Daoy (cell line): Measurements from ENCODE around the gene CDCA3. TPM values are rescaled to one million over a fixed set of nuclear protein-coding genes. Genes with fewer than 3 reads are reported as not detected.
A peak's percentile ranks its signal among the peaks of the same experiment; 100 is the strongest.

Source experiments
- DNase-seq: peaks from one replicate; pipeline ENCODE4 v3.0.0-alpha.2; 2015; ENCODE audit warnings: low read depth
- total RNA-seq: library from RNA; depleted of rRNA; stranded (reverse); fragments of >200 nt; shearing (Covaris generic); gene quantifications from 2 replicates; pipeline ENCODE4 v1.2.3, GENCODE V29; 2014; rRNA removed

Gene CDCA3
- total RNA-seq, 1 experiment from 2014 or later: 107 TPM

DNA sequence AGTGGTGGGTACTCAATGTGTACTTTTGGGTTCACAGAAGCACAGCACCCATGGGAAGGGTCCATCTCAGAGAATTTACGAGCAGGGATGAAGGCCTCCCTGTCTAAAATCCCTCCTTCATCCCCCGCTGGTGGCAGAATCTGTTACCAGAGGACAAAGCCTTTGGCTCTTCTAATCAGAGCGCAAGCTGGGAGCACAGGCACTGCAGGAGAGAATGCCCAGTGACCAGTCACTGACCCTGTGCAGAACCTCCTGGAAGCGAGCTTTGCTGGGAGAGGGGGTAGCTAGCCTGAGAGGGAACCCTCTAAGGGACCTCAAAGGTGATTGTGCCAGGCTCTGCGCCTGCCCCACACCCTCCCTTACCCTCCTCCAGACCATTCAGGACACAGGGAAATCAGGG is 30.9 kb downstream of the CDCA3 start:
- DNase-seq: peak; percentile 1

DNA sequence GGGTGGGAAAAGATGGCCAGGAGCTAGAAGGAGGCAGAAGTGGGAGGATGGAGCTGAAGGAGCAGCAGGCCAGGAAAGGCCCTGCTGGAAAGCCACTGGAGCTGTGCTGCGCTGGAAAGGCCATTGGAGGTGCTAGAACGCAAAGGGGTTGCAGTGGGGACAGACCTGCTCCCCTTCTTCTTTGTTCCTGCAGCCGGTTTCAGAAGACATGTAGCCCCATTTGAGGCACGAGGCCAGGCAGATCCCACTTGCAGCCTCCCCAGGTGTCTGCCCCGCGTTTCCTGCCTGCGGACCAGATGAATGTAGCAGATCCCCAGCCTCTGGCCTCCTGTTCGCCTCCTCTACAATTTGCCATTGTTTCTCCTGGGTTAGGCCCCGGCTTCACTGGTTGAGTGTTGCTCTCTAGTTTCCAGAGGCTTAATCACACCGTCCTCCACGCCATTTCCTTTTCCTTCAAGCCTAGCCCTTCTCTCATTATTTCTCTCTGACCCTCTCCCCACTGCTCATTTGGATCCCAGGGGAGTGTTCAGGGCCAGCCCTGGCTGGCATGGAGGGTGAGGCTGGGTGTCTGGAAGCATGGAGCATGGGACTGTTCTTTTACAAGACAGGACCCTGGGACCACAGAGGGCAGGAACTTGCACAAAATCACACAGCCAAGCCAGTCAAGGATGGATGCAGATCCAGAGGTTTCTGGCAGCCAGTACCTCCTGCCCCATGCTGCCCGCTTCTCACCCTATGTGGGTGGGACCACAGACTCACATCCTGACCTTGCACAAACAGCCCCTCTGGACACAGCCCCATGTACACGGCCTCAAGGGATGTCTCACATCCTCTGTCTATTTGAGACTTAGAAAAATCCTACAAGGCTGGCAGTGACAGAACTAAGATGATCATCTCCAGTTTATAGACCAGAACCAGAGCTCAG is 31.7 kb downstream of the CDCA3 start:
- DNase-seq: peak; percentile 23

DNA sequence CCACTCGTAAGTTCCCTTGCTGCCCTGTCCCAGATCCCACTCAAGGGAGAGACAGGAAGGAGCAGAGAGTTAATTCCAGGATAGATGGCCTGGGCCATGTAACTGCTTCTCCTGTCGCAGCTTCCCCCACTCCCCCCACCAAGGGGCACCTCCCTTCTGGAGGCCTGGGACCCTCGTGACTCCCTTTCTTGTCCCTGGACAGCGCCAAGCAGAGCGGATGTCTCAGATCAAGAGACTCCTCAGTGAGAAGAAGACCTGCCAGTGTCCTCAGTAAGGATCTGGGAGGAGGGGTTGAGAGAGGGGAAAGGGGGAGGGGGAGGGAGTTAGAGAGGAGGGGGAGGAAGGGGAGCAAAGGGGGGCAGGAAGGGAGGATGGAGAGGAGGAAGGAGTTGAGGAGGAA is 32.4 kb downstream of the CDCA3 start:
- DNase-seq: no peak

DNA sequence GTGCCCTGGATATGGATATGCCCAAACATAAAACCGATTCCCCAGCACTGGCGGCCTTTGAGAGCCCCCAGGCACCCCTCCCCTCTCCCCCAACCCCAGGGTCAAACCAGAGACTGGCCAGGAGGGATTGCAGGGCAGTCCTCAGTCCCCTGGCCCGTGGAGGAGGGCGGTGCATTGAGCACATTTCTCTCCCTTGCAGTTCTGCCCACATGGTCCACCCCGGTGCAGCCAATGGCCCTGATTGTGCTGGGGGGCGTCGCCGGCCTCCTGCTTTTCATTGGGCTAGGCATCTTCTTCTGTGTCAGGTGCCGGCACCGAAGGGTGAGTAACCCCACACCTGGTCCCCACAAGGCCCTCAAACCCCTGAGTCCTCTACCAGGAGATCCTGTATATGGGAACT is 32.9 kb downstream of the CDCA3 start:
- no peak for DNase-seq

DNA sequence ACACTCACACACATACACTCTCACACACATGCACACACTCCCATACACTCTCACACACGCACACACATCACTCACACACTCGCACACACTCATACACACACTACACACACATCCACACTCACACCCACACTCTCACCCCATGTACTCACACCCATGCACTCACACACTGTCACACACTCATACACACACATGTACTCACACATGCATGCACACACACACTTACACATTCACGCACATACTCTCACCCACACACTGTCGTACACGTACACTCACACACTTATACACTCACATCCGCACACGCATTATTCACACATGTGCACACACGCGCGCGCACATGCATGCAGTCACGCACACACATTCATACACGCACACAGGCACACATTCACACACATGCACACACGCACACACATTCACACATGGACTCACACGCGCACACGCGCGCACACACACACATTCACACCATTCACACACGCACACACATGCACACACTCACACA is 33.4 kb downstream of the CDCA3 start:
- DNase-seq: no peak

DNA sequence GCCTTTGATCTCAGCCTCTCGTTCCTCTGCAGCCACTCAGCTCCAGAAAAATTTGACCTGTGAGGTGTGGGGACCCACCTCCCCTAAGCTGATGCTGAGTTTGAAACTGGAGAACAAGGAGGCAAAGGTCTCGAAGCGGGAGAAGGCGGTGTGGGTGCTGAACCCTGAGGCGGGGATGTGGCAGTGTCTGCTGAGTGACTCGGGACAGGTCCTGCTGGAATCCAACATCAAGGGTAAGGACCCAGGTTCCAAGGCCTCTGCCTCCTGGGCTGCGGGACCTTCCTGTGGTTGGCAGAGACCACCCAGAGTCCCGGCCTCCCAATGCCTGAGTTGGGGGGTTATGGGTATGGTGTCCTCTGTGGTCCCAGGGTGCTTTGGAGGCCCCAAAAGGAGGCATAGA is 34.0 kb downstream of the CDCA3 start:
- DNase-seq: no peak

DNA sequence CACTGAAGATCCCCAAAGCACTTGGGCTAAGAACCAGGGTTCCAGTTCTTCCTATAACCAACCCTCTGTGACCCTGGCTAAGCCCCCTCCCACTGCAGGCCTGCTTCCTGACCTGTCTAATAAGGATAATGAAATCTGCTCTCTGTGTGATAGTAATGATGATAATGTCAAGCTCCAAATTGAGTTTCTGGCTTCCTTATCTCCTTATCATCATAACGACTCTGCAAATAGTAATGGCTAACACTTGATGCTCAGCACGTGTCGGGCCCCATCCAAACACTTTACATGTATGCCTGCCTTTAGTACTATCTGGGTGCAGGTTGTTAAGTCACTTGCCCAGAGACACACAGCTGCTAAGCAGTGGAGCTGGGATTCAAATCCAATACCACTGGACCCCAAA is 34.5 kb downstream of the CDCA3 start:
- no peak for DNase-seq

DNA sequence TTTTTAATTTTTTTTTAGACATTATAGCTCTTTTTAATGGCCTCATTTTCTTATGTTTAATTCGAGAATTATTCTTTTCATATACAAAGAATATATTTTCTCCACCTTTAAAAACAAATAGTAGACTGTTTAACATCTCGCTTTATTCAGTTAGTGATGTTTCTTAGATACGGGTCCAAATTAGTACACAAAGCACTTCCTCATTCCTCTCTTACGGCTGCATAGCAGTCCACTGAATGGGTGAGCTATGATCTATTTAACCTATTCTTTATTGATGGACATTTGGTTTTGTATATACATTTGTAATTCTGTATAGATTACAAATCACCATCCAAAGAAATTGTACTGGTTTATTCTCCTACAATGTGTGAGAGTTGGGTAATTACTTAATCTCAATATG is 37.7 kb downstream of the CDCA3 start:
- DNase-seq: no peak

DNA sequence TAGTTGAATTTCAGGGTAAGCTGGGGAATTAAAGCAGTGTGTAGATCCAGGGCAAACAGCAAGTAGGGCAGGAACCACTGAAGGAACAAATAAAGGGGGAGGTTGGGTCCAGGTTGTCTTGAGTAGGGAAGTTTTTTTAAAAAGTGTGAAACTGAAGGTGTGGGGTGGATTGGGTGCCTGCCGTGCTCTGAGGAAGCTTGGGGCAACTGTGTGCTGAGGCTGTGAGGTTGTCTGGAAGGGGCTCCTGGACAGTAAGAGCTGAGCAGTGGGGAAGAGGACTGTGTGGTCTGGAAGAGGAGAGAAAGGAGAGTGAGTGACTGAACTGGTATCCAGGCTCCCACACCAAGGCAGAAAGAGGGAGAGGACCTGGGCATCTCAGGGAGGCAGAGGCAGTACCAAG is 40.3 kb downstream of the CDCA3 start:
- DNase-seq: no peak

DNA sequence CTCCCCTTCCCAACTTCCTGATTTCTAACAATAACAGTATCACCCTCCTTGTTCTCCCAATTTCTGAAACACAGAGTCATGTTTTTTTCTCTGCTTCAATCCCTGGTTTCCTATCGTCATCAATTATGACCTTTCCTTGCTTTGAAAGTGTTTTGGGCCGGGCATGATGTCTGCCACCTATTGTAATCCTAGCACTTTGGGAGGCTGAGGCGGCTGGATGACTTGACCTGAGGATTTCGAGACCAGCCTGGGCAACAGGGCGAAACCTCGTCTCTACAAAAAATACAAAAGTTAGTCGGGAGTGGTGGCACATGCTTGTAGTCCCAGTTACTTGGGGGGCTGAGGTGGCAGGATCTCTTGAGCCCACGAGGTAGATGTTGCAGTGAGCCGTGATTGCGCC is 42.0 kb downstream of the CDCA3 start:
- no peak for DNase-seq

DNA sequence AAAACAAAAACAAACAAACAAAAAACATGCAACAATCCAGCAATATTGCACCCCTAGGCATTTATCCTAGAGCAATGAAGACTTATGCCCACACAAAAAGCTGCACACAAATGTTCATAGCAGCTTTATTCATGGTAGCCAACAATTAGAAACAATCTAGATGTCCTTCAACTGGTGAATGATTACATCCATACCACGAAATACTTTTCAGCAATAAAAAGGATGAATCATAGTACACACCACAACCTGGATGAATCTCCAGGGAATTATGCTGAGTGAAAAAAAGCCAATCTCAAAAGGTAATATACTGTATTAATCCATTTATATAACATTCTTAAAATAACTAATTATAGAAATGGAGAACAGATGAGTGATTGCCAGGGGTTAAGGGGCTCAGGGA is 43.9 kb downstream of the CDCA3 start:
- DNase-seq: no peak

DNA sequence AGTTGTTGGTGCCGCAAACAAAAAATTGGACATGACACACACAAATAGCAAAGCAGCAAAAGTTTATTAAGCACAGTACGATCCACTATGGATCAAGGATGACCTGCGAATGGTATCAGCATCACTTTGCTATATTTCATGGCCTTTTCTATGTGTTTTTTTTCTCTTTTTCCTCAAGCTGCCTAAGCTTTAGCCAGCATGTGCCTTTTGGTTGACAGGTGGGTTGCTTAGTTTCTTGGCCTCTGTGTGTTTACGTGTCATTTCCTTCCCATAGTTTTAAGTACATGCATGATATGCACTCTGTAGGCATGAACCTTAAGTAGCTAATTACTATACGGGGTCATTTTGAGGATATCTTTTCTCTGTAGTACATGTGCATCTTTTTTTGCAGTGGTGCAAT is 51.9 kb downstream of the CDCA3 start:
- no peak for DNase-seq

Other genes with a start within 250 kb of the CDCA3 start
- gene CHD4, start 243.9 kb downstream of the CDCA3 start, total RNA-seq: 330 and 358 TPM in 2 replicates
- 0.86 TPM in 1 of 2 replicates, not detected in the other for gene LPAR5, start 215.3 kb downstream of the CDCA3 start, total RNA-seq
- not detected in 2 replicates for gene ACRBP, start 203.9 kb downstream of the CDCA3 start, total RNA-seq
- 23.4 and 28.0 TPM in 2 replicates for gene ING4, start 188.2 kb downstream of the CDCA3 start, total RNA-seq
- 15.9 and 21.8 TPM in 2 replicates for gene ZNF384, start 161.9 kb downstream of the CDCA3 start, total RNA-seq
- 0.06 TPM in 1 of 2 replicates, not detected in the other for gene PIANP, start 150.5 kb downstream of the CDCA3 start, total RNA-seq
- 88.4 and 96.6 TPM in 2 replicates for gene COPS7A, start 127.2 kb downstream of the CDCA3 start, total RNA-seq
- 226 and 233 TPM in 2 replicates for gene MLF2, start 98.1 kb downstream of the CDCA3 start, total RNA-seq
- 196 and 217 TPM in 2 replicates for gene PTMS, start 84.9 kb downstream of the CDCA3 start, total RNA-seq
- gene LAG3, start 78.8 kb downstream of the CDCA3 start, total RNA-seq: 0.33 TPM in 1 of 2 replicates, not detected in the other
- gene CD4, start 61.8 kb downstream of the CDCA3 start, total RNA-seq: not detected in 2 replicates
- gene GPR162, start 29.5 kb downstream of the CDCA3 start, total RNA-seq: 0.74 and 0.92 TPM in 2 replicates
- 24.1 and 24.8 TPM in 2 replicates for gene P3H3, start 22.9 kb downstream of the CDCA3 start, total RNA-seq
- 0.71 and 1.4 TPM in 2 replicates for gene GNB3, start 10.4 kb downstream of the CDCA3 start, total RNA-seq
- gene USP5, start 864 bp upstream of the CDCA3 start, total RNA-seq: 134 and 140 TPM in 2 replicates
- 1,485 and 1,599 TPM in 2 replicates for gene TPI1, start 16.2 kb upstream of the CDCA3 start, total RNA-seq
- gene SPSB2, start 22.0 kb upstream of the CDCA3 start, total RNA-seq: 2.9 and 8.3 TPM in 2 replicates
- gene LRRC23, start 53.5 kb upstream of the CDCA3 start, total RNA-seq: 7.0 and 16.1 TPM in 2 replicates
- 9.0 and 13.4 TPM in 2 replicates for gene ENO2, start 63.3 kb upstream of the CDCA3 start, total RNA-seq
- gene ATN1, start 76.7 kb upstream of the CDCA3 start, total RNA-seq: 3.3 and 5.4 TPM in 2 replicates
- gene RNU7-1, start 92.5 kb upstream of the CDCA3 start, total RNA-seq: not detected in 2 replicates
- 216 and 272 TPM in 2 replicates for gene C12orf57, start 92.7 kb upstream of the CDCA3 start, total RNA-seq
- not detected in 2 replicates for gene PTPN6, start 100.1 kb upstream of the CDCA3 start, total RNA-seq
- gene PHB2, start 119.4 kb upstream of the CDCA3 start, total RNA-seq: 423 and 482 TPM in 2 replicates
- 133 and 151 TPM in 2 replicates for gene EMG1, start 119.6 kb upstream of the CDCA3 start, total RNA-seq
- 9.7 and 13.7 TPM in 2 replicates for gene LPCAT3, start 167.2 kb upstream of the CDCA3 start, total RNA-seq
- gene C1S, start 209.4 kb upstream of the CDCA3 start, total RNA-seq: 5.5 and 5.7 TPM in 2 replicates
- 2.3 and 2.9 TPM in 2 replicates for gene C1R, start 241.2 kb upstream of the CDCA3 start, total RNA-seq